NCI-H526 (cell line): Measurements from ENCODE around the gene ELF3.
A peak's percentile ranks its signal among the peaks of the same experiment; 100 is the strongest.
"Not testable (repeated sequence)": the region's sequence is repeated elsewhere in the genome, so short reads cannot be mapped to it uniquely, and the experiment has no call there.

Source experiments
- DNase-seq, 2 experiments: peaks; one replicate each; lab custom pipeline; 2025; lab: John Stamatoyannopoulos, UW

The ELF3 gene

GRCh38 chr1:202034683-202035462 is 24.5 kb downstream of the ELF3 start:
- DNase-seq = peak; percentile 76 to 93

- DNase-seq = no peak
These were observed 26.4 kb downstream of the ELF3 start for GRCh38 chr1:202036595-202037387.

GRCh38 chr1:202037706-202038296 is 27.4 kb downstream of the ELF3 start:
- no peak for DNase-seq

- no peak for DNase-seq
These were observed 28.4 kb downstream of the ELF3 start for GRCh38 chr1:202038688-202039346.

- DNase-seq = no peak
These were observed 35.3 kb downstream of the ELF3 start for GRCh38 chr1:202045705-202046104.

GRCh38 chr1:202046227-202046626 is 35.8 kb downstream of the ELF3 start:
- peak; percentile 25 to 78 for DNase-seq

GRCh38 chr1:202046748-202047708 is 36.6 kb downstream of the ELF3 start:
- DNase-seq = no peak

- no peak for DNase-seq
These were observed 37.6 kb downstream of the ELF3 start for GRCh38 chr1:202047977-202048376.

- no peak for DNase-seq
These were observed 38.7 kb downstream of the ELF3 start for GRCh38 chr1:202049129-202049528.

GRCh38 chr1:202054094-202054493 is 43.7 kb downstream of the ELF3 start:
- DNase-seq = no peak

- DNase-seq = not testable (repeated sequence)
These were observed 44.3 kb downstream of the ELF3 start for GRCh38 chr1:202054673-202055072.

GRCh38 chr1:202056644-202057334 is 46.4 kb downstream of the ELF3 start:
- peak; percentile 90 to 92 for DNase-seq

GRCh38 chr1:202057335-202057704 is 46.9 kb downstream of the ELF3 start:
- DNase-seq = not testable (repeated sequence)

- DNase-seq = peak; percentile 48 to 59
These were observed 47.9 kb downstream of the ELF3 start for GRCh38 chr1:202058001-202058908.

- DNase-seq = no peak
These were observed 50.7 kb downstream of the ELF3 start for GRCh38 chr1:202061055-202061454.

- DNase-seq = not testable (repeated sequence)
These were observed 51.4 kb downstream of the ELF3 start for GRCh38 chr1:202061787-202062186.

GRCh38 chr1:202062636-202063035 is 52.2 kb downstream of the ELF3 start:
- DNase-seq = not testable (repeated sequence)

- DNase-seq = no peak
These were observed 52.7 kb downstream of the ELF3 start for GRCh38 chr1:202063093-202063492.

GRCh38 chr1:202064889-202065312 is 54.5 kb downstream of the ELF3 start:
- not testable (repeated sequence) for DNase-seq
